Stimulated activated CD4-positive, alpha-beta T cell treated with anti-CD3 and anti-CD28 coated beads, Interleukin-12 subunit alpha, Interleukin-12 subunit beta, amount 100 ng/mL, for 4 hours (primary cell): ENCODE measurements around the gene VHLL.

ENCODE experiments used
- DNase-seq: peaks from one replicate; pipeline ENCODE4 v3.0.0-alpha.2; 2020

The VHLL gene

DNA sequence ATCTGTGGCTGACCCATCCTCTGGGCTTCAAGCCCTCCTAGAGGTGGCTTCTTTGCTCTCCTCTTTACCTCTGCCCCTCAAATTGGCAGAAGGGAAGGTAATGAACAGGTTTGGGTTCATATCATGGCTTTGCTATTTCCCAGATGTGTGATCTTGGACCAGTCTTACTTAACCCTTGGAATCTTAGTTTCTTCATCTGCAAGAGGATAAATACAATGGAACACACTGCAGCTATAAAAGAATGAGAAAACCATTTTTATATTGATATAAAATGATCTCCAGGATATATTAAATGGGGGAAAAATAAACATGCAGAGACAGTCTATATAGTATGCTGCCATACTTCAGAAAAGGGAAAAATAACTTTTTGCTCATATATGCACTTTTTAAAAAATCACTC is 9.2 kb downstream of the VHLL start:
- no peak for DNase-seq

DNA sequence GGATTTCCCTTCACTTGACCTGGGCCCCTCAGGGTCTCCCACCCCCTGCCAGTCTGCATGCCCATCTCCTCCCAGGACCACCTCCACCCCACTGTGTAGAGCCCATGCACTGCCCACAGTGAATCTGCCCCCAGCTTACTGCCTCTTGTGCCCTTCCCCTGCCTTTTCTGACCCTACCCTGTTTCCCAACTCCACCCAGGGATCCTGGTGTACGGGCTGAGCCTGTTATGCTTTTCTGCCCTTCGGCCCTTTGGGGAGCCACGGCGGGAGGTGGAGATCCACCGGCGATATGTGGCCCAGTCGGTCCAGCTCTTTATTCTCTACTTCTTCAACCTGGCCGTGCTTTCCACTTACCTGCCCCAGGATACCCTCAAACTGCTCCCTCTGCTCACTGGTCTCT is 13.0 kb downstream of the VHLL start:
- no peak for DNase-seq

DNA sequence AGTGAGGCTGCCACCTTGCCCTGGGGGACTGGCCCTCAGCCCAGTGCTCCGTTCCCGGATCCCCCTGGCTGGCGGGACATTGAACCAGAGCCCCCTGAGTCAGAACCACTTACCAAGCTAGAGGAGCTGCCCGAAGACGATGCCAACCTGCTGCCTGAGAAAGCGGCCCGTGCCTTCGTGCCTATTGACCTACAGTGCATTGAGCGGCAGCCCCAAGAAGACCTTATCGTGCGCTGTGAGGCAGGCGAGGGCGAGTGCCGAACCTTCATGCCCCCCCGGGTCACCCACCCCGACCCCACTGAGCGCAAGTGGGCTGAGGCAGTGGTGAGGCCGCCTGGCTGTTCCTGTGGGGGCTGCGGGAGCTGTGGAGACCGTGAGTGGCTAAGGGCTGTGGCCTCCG is 13.7 kb downstream of the VHLL start:
- no peak for DNase-seq

DNA sequence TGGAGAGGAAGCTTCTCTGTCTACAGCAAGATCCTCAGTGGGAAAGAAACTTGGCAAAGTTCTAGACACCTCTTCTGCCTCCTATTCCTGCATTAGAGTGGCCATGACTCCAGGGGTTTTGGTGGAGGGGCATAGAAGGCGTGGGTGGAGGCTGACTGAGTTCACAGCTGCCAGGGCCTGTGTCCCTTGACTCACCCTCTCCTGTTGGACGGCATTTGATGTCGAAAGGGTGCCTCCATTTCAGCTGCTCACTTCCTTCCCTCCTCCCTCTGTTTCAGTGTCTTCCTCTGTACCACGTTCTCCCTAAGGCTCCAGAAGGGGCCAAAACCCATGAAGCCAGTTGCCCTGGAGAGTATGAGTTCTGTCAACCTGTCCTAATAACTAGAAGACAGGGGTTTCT is 14.3 kb downstream of the VHLL start:
- DNase-seq: no peak

DNA sequence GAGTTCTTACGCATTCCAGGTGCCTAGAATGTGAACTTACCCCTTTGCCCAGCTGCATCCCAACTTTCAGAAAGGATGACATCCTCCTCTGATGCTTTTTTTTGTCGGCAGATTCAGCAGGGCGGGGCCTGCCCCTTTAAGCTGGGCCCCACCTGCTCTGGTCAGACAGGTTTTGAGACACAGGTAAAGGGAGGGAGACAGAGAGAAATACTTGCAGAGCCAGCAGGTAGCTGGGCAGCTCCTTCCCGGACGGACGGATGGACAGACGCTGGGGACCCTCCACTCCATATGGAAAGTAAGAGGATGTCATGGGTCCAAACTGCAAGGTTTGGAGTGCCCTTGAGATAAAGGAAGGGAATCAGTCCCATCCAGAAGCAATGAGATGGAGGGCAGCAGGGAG is 15.0 kb downstream of the VHLL start, which contains the start of gene TMEM79:
Gene TMEM79 (plus strand): TSS at position 214 of the 400 bp plus-strand sequence. CDS start 902 bp downstream, outside the sequence.
- DNase-seq: no peak

DNA sequence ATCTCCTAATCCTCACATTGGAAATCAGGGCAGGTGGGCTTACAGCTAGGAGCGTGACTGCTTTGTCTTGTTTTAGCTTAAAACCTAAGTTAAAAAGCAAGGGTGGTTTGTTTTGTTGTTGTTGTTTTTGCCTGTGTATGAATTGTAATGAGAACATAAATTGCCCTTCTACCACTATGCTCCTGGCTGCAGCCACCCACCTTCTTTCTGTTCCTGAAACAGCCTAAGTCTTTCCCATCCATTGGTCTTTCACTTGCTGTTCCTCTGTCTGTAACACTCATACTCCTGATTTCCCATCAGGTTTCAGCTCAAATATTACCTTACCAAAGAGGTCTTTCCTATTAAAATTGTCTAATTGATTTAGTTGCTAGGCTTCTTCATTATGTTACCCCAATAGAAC is 15.6 kb downstream of the VHLL start:
- DNase-seq: no peak

DNA sequence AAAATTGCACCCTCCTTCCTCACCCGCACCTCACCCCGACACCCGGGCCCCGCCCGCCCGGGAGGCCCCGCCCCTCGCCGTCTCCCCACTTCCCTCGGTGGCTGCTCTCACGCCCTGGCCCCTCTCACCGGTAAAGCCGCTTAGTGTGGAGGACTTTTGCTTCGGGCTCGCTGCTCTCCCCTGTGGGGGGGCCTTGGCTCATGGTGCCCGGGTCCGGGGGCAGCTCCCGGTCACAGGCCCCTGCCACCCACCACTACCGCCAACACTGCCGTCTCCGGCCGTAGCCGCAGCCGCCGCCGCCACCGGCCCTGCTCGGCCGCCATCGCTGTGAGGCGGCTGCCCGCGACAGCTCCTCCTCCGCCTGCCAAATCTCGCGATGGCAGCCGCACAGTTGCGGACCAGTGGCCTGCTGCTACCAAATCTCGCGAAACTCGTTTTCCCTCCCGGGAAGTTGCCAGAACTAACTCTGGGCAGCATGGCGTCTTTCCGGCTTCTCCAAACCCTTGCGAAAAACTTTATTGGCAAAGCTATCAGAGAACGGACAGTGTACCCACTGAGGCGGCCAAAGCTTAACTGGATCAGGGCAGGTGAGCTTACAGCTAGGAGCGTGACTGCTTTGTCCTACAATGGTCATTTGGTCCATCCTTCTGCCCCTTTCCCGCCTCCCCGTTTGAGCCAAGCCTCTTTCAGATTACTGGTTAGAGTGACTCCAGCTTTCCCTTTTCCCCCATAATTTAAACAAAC is 16.5 kb downstream of the VHLL start, which contains the start of gene SMG5:
Gene SMG5 (minus strand): TSS at position 347 of the 744 bp plus-strand sequence. CDS start 145 bp downstream, at position 202.
- DNase-seq: peak; percentile 92

DNA sequence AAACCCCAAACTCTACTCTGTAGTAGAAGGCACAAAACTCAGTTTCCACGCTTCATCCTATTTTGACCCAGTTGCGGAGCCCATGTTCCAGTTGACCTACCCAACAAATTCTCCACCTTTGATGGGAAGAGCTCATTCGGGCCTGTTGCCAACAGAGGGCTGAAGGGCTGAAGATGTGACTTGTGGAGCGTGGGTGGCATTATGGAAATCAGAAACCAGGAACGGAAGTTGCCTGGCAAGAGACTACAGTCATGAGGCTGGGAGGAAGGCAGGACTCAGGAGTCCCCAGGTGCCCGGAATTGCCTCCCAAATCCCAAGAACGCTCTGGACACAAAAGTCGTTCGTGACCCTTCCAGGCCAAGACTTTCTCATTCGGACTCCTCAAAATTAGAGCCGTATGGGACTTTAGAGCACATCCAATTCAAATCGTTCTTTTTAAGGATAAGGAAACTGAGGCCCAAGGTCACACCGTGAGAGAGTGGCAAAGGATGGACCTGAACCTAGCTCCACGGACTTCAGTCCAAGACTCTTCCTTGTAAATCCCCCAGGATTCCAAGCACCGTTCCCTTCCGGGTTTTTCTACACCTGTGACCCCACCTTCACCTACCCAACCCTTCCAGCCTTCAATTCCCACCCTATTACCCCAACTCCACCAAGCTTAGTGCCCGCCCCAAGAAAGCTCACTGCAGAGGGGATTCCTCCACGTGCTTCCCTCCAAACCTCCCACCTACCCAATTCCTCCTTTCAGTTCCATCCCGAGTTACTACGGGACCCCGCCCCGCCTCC is 17.2 kb downstream of the VHLL start:
- DNase-seq: no peak

DNA sequence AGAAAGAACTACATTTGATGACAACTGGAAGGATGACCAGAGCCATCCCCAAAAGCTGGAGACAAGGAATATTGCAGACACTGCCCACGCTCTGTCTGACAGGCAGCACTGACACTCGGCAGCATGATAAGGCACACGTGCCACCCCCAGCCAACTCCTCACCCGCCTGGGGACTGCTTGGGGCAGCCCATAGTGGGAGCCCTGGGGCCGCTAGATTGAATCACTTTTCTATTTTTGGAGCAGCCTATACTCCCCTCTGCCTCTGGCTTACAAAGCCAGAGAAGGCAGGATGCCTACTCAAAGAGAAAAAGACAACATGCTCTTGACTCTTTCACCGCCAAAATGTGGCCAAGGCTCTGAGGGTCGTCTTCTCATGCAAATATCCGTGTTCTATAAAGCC is 17.8 kb downstream of the VHLL start:
- peak; percentile 41 for DNase-seq

DNA sequence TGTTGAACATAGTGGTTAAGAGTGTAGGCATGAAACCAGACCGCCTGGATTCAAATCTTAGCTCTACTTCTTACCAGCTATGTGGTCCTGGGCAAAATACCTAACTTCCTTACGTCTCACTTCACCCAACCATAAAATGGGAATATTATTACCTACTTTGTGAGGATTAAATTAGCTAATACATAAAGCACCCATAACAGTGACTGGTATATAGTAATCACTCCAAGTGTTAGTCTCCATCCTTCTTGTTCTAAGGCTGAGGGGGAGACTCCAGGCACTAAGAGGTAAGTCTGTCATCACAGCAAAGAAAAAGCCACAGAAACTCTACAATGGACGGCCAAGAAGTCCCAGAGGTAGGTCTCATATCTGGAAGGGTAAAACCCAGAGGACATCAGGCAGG is 19.3 kb downstream of the VHLL start:
- DNase-seq: no peak

DNA sequence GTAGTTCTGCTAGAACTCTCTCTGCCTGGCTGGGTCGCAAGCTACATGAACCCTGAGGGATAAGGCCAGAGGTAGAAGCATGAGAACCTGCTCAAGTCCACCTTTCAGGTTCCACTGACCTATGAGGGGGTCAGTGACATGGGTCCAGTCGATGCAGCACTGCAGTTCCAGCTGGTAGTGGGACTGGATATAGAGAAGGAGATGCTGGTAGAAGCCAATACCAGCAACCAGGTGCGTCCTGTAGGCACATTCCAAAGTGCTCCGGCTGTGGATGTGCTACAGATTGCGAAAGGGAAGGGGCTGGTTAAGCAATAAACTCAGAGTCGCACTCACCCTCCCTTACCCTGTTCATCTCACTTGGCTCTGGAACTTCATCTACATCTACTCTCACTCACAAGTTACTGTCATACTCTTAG is 22.1 kb downstream of the VHLL start:
- DNase-seq: no peak

DNA sequence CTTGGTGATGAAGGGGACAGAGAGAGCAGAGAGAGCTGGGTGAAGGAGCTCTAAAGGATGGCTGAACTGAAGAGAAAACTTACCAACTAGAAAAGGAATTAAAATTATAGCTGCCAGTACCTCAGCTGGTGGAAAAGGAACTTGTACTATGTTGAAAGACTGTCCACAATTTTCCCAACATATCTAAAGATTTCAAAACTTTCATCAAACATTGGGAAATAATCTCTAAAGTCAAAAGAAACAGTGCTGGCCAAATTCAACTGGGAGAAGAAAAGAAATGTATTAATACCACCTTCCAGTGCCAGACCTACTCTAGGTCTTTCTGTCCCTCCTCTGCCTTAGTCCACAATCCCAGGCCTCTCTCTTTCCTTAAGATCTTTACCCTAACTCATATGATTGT is 22.6 kb downstream of the VHLL start:
- DNase-seq: no peak

DNA sequence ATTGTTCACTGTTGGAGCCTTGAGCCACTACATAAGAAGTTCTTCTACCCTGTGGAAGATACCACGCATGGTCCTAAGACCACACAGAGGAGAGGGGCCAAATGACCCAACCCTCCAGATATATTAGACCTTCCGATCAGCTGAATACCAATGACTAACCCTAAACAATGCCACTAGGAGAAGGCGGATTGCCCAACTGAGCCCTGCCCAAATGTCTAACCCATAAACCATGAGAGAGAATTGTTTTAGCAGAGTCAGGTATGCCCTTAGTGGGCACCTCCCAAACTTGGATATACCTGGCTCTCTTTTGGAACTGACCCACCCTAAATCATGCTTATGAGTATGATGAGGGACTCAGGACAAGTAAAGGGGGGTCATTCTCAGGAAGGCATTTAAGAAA is 28.8 kb downstream of the VHLL start:
- no peak for DNase-seq

DNA sequence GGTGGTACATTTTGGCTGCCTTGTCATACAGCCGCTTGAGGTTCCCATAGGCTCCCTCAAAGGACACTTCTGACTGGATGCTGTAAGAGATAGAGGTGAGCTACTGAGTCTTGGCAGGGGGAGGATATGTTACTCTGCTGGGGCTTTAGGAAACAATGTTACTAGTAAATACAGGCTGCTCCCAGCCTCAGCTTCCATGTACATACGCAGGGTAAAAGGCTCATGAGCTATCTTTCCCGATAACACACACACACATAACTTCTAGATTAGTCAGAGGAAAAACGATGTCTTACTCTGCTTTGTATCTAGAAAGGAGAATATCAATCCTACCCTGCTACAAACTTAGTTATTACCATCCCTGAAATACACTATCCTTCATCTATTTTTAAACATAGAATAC is 30.8 kb downstream of the VHLL start:
- DNase-seq: no peak

DNA sequence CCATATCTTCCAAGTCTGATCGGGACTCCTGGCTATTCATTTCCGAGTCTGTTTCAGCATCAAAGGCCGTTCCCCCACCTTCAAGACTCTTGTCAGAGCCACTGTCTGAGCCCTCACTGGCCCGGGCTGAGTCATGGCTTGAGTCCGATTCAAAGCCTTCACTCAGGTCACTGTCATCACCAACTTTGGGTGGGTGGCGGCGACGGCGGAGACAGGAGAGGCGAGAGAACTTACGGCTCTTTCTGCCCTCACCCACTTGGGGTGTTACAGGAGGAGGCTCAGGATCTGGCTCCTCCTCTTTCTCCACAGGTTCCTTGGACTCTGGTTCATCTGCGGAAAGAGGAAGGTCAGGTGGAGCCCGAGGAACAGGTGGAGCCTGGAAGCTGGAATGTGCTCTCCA is 33.1 kb downstream of the VHLL start:
- DNase-seq: no peak

DNA sequence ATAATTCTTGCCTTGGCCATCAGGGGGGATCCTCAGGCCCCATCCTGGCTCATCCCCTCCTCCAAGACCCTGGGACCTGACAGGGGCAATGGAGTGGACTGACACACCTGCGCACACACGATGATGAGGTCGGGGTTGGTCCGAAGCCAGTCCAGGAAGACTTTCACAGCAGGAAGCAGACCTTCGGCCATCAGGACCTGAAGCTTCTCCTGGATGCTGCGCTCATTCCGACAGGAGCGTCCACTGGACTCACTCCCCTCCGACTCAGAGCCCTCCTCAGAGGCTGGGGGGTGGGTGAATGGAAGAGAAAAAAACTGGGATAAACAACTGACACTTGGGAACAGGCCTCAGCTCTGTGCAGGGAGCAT is 35.8 kb downstream of the VHLL start:
- no peak for DNase-seq

DNA sequence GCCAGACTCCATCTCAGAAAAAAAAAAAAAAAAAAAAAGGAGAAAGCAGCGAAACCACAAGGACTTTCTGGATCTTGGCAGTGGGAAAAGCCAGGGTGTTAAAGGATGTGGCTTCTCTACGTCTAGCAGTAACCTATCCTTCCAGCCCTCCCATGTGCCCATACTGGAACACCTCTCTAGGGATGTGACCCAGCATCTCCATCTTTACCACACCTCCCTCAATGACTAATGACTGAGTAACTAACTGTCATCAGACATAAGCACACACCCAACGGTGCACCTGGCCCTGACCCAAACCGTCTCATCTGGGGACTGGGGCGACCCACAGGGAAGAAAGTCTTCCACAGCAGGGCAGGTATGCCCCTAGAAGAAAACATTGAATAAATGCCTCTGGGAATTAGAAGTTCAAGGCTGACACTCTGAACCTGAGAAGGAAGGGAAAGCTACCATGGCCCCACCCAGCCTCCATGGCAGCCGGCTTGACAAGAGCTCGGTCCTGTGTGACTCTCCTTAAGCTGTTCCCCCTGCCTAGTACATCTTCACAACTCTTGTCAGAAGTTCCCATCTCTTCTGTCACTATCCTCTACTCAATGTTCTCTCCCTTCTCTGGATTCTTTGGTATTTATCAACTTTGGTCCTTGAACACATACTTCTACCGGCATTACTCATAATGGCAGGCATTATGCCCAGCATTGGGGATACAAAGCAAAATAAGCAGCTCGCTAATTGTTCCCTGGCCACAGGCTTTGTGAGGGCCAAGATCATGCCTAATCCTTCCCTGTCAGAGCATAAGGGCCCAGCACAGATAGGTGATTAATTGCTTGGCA is 36.4 kb downstream of the VHLL start:
- no peak for DNase-seq

DNA sequence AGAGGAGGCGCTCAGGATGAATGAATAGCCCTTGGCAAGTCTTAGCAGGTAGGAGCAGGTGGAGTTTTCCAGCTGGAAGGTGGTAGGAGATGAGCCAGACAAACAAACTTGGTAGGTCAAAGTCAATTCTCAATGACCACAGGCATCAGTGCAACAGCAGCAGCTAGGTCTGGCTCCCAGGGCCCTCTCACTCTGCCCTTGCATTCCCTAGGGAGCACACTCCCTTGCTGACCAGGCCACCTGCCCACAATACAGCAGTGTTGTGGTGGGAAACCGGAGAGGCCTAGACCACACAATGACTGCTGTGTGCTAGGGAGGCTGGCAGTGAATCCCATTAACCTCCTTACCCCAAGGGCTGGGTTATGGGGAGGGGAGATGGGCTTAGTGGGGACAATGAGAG is 38.2 kb downstream of the VHLL start:
- DNase-seq: no peak

DNA sequence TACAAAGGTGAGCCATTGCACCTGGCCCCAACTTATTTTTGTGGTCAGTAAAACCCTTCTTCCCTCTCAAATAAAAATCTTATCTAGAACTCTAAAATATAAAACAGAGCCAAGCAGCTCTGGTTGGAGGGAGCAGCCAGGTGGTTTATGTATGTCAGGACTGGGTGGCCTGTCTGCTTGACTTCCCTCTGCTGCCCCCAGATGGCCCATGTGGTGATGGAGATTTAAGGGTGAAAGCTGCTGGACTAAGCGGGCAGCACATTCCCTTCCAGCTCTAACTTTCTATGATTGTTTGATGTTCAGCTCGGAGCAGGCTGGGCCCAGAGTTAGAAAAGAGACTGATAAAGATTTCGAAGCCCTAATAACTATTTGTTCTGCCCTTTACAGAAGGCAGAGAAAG is 39.3 kb downstream of the VHLL start:
- no peak for DNase-seq

DNA sequence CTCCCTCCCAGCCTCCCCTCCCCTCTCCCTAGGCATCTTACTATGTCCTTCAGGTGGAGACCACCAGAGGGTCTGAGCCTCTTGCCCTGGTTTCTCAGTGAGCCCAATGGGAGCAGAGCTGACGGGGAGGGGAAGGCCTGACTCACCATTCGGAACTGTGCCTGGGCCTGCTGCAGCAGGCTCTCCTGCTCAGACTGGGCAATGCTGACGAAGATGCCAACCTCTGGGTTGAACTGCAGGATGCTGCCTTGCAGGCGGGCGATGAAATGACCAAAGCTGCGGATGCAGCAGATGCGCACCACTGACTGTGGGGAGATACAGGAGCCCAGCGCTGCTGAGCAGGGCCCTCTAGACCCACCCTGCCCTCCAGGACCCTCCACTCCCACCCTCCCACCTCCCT is 40.2 kb downstream of the VHLL start:
- no peak for DNase-seq

DNA sequence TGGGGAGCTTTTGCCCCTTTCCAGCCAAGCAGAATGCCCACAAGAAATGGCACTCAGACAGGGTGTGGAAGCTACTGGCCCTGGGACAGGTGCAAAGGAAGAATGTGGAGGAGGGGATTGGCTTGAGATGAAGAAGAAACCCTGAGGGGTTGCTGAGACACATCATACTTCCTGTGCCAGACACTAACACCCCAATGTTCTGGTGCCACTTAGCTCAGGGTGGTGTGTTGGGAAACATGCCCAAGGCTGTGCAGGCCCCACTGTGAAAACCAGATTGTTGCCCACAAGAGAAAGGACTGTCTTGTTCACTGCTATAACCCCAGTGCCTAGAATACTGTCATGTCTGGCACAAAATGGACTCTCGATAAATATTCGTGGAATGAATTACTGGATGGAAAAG is 41.4 kb downstream of the VHLL start:
- no peak for DNase-seq

DNA sequence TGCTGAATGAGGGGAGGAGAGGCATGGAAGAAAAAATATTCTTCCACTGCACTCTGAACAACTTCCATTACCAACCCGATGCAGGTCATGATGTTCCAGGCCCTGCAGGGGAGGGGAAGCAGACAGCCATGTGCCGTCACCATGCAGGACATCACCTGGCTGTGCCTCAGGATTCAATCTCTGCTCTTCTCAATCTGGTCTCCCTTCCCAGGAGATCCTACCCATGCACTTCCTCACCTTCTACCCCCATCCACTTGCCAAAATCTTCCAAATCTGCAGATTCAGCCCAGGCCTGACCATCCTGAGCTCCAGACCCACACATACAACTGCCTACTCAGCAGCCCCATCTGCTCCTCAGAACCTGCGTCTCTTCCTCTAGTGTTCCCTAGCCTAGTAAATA is 45.5 kb downstream of the VHLL start:
- DNase-seq: no peak

DNA sequence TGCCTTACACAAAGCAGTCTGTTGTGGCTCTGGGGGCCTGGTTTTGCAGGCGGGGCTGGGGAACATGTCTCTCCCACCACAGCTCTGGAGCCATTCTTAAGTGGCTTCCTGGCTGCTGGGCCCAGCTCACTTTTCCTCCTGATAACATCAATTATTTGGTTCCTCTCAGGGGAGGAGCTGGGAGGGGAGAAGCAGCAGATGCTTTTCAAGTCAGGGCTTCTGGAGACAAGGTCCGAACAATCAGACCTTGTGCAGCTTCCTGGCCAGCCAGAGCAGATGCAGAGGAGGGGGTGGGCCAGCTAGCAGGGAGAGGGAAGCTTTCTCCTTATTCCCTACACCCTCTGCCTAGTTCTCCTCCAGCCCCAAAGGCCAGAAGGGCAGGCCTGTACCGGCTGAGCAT is 47.6 kb downstream of the VHLL start:
- DNase-seq: no peak

DNA sequence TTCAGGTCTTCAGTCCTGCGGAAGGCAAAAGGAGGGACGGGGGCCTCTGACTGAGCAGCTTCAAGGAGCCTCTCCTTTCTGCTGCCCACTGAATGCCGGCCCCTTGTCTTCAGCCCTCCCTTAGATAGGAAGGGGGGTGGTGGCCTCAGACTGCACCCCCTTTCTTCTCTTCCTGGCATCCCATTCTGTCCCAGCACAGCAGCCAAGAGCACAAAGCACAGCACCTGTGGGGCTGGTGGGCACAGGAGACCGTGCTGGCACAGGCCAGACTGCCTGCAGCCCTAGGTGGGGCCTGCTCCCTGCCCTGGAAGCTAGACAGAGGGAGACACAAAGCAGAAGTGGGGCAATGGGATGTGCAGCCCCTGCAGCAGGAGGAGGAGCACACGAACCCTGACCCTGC is 49.5 kb downstream of the VHLL start:
- no peak for DNase-seq
